IMR-90 (cell line): ENCODE measurements around the gene VAV3. TPM values are rescaled to one million over a fixed set of nuclear protein-coding genes. Genes with fewer than 3 reads are reported as not detected.

Experiments used
- ATAC-seq: fragments of 200-7000 bp; cut with Tn5 transposase; 2 replicates; pipeline ENCODE4 v1.9.1; 2020; ENCODE audit warnings: low read depth, mild to moderate bottlenecking, moderate library complexity
- BruUV-seq: library from RNA; stranded (reverse); fragments of 400-500 nt; replicated peaks from 2 replicates; lab custom pipeline; 2021; lab: Mats Ljungman, UMichigan
- CTCF ChIA-PET: fragments of 300-600 bp; formaldehyde crosslinking; extraction: SDS; loops from one replicate; lab custom pipeline; 2021; ENCODE audit warnings: antibody characterized with exemption; lab: Yijun Ruan, JAX
- POLR2A ChIA-PET: fragments of 300-600 bp; sonication (Branson Sonifier 250); formaldehyde crosslinking; loops from one replicate; lab custom pipeline; 2022; ENCODE audit warnings: antibody characterized with exemption; ENCODE audit not compliant: unreplicated experiment; lab: Charles Lee
- DNase-seq: peaks from one replicate; pipeline ENCODE4 v3.0.0; 2013
- H2AFZ ChIP-seq: replicated peaks from 2 replicates; pipeline ENCODE3; 2013; ENCODE audit warnings: low read length, mild to moderate bottlenecking; ENCODE audit not compliant: poor library complexity
- H2AK5ac ChIP-seq: 2 replicates; pipeline ENCODE4 v1.6.1; 2013; ENCODE audit warnings: low read depth, low read length, inconsistent platforms
- H2AK9ac ChIP-seq: replicated peaks from 2 replicates; pipeline ENCODE3; 2013; ENCODE audit warnings: mild to moderate bottlenecking, low read depth, low read length, moderate library complexity; ENCODE audit not compliant: poor library complexity
- H2BK120ac ChIP-seq: 2 replicates; pipeline ENCODE4 v1.6.1; 2013; ENCODE audit warnings: low read depth, low read length, inconsistent platforms
- H2BK15ac ChIP-seq: 3 replicates; pipeline ENCODE4 v1.6.1; 2013; ENCODE audit warnings: low read depth, low read length, inconsistent platforms
- H2BK20ac ChIP-seq: 2 replicates; pipeline ENCODE4 v1.6.1; 2013; ENCODE audit warnings: low read depth, mild to moderate bottlenecking, inconsistent platforms, low read length, moderate library complexity
- H2BK5ac ChIP-seq: 2 replicates; pipeline ENCODE4 v1.6.1; 2013; ENCODE audit warnings: mild to moderate bottlenecking, low read depth, low read length, inconsistent platforms; ENCODE audit not compliant: poor library complexity, severe bottlenecking
- H3K14ac ChIP-seq: replicated peaks from 2 replicates; pipeline ENCODE4 v1.6.1; 2013; ENCODE audit warnings: low read depth, low read length, inconsistent platforms
- H3K18ac ChIP-seq: 2 replicates; pipeline ENCODE4 v1.6.1; 2013; ENCODE audit warnings: low read depth, low read length, control low read depth
- H3K23ac ChIP-seq: 2 replicates; pipeline ENCODE4 v1.6.1; 2013; ENCODE audit warnings: low read depth, low read length, inconsistent platforms
- H3K27ac ChIP-seq: 2 replicates; pipeline ENCODE4 v1.5.1; 2013; ENCODE audit warnings: mild to moderate bottlenecking, control low read depth, low read length; ENCODE audit not compliant: insufficient read depth
- H3K27me3 ChIP-seq: 2 replicates; pipeline ENCODE4 v1.6.1; 2013; ENCODE audit warnings: low read length; ENCODE audit not compliant: control insufficient read depth, insufficient read depth
- H3K36me3 ChIP-seq: 2 replicates; pipeline ENCODE4 v1.6.1; 2013; ENCODE audit warnings: low read length, mixed read lengths; ENCODE audit not compliant: control insufficient read depth, insufficient read depth
- H3K4ac ChIP-seq: 2 replicates; pipeline ENCODE4 v1.6.1; 2013; ENCODE audit warnings: low read depth, low read length, inconsistent platforms
- H3K4me1 ChIP-seq: 2 replicates; pipeline ENCODE4 v1.6.1; 2013; ENCODE audit warnings: low read length, mixed read lengths; ENCODE audit not compliant: control insufficient read depth, insufficient read depth
- H3K4me2 ChIP-seq: 2 replicates; pipeline ENCODE4 v1.6.1; 2013; ENCODE audit warnings: low read depth, mild to moderate bottlenecking, control low read depth, low read length, moderate library complexity
- H3K4me3 ChIP-seq: 2 replicates; pipeline ENCODE4 v1.5.1; 2013; ENCODE audit warnings: low read depth, mild to moderate bottlenecking, control low read depth, low read length, moderate library complexity; ENCODE audit not compliant: insufficient read depth
- H3K56ac ChIP-seq: 2 replicates; pipeline ENCODE4 v1.6.1; 2013; ENCODE audit warnings: low read length, inconsistent platforms; ENCODE audit not compliant: insufficient read depth; ENCODE audit errors: extremely low read depth
- H3K79me1 ChIP-seq, 2 experiments: 2 replicates each; pipeline ENCODE4 v1.6.1; 2013; ENCODE audit warnings: low read length in 2 of 2, inconsistent platforms in 1 of 2, low read depth in 1 of 2
- H3K9ac ChIP-seq: 2 replicates; pipeline ENCODE4 v1.6.1; 2013; ENCODE audit warnings: low read depth, low read length, control low read depth
- H3K9me1 ChIP-seq: 2 replicates; pipeline ENCODE4 v1.6.1; 2013; ENCODE audit warnings: low read length, inconsistent platforms; ENCODE audit not compliant: insufficient read depth
- H3K9me3 ChIP-seq: 2 replicates; pipeline ENCODE4 v1.6.1; 2013; ENCODE audit warnings: low read length; ENCODE audit not compliant: control insufficient read depth, insufficient read depth
- H4K20me1 ChIP-seq: 2 replicates; pipeline ENCODE4 v1.6.1; 2013; ENCODE audit warnings: low read length, inconsistent platforms; ENCODE audit not compliant: insufficient read depth
- H4K5ac ChIP-seq: 2 replicates; pipeline ENCODE4 v1.6.1; 2013; ENCODE audit warnings: mild to moderate bottlenecking, low read depth, low read length, control low read depth
- H4K8ac ChIP-seq, 2 experiments: 2 replicates each; pipeline ENCODE4 v1.6.1; 2013; ENCODE audit warnings: low read depth in 2 of 2, low read length in 2 of 2, control low read depth in 1 of 2, inconsistent platforms in 1 of 2
- H4K91ac ChIP-seq: 2 replicates; pipeline ENCODE4 v1.6.1; 2013; ENCODE audit warnings: low read depth, low read length, inconsistent platforms; ENCODE audit not compliant: insufficient read depth
- FOS ChIP-seq: fragments of 150-350 bp; IDR thresholded peaks from 2 replicates; pipeline ENCODE4 v1.6.1; 2016; ENCODE audit warnings: low read depth, low read length
- WGBS, 2 experiments: methylation state at CpG; one replicate each; pipeline versions ENCODE4 v1.1.5 to v1.1.7; 2013; ENCODE audit warnings: missing lambda C conversion rate in 2 of 2; ENCODE audit not compliant: insufficient read length in 1 of 2; ENCODE audit errors: extremely low coverage in 2 of 2; 5-methylcytosine and 5-hydroxymethylcytosine counted together
- dilution Hi-C: fragments of 300-500 bp; cut with HindIII; formaldehyde crosslinking; loops from one replicate; pipeline ENCODE4 v1.14.3; 2018; ENCODE audit warnings: low sequenced_read_pairs; ENCODE audit not compliant: unreplicated experiment
- in situ Hi-C: fragments of 300-500 bp; cut with MboI; formaldehyde crosslinking; loops from 3 replicates; pipeline ENCODE4 v1.14.3; 2019; ENCODE audit warnings: low sequenced_read_pairs, inconsistent platforms, mixed read lengths
- intact Hi-C: fragments of 100-400 bp; cut with micrococcal nuclease; formaldehyde crosslinking; loops from 2 replicates; pipeline ENCODE4 v1.10.0; 2022
- polyA plus RNA-seq, 3 experiments: library from polyadenylated mRNA; depleted of rRNA; stranded (reverse); fragments of >200 nt; gene quantifications; 2 replicates each; pipeline ENCODE4 v1.2.3, GENCODE V29; 2012; ENCODE audit warnings: low replicate concordance in 1 of 3
- total RNA-seq: library from RNA; depleted of rRNA; stranded (reverse); fragments of >200 nt; gene quantifications from 2 replicates; pipeline ENCODE4 v1.2.3, GENCODE V29; 2012

Gene VAV3
- total and polyA plus RNA-seq, 2 of the 4 experiments (the other 2 are of a cell fraction), result 0.12 to 0.18 TPM

- intact Hi-C loops, result no loop called here
Measured at GRCh38 chr1:107976431-107976830, 11.5 kb upstream of the VAV3 start.

More at GRCh38 chr1:107976431-107976830, 11.5 kb upstream of the VAV3 start:
- H3K9me3 ChIP-seq, result no peaks in the 10 kb centered on the region
- ATAC-seq (no peak), DNase-seq (no peak)
- H3K9me1 ChIP-seq, result no peaks in the 10 kb centered on the region
- H3K4me1 ChIP-seq, result no peaks in the 10 kb centered on the region
- dilution Hi-C loops, result no loop called here
- H3K27me3 ChIP-seq, result no peaks in the 10 kb centered on the region; the same call in 1 of the 2 replicates
- H2BK20ac ChIP-seq, result no peak overlapping the region
- no peak overlapping the region for H2BK15ac ChIP-seq
- H2AK5ac ChIP-seq, result no peak overlapping the region
- H2BK5ac ChIP-seq, result no peak overlapping the region
- no peaks in the 10 kb centered on the region for H3K79me1 ChIP-seq
- H4K5ac ChIP-seq, result no peak overlapping the region
- no peak overlapping the region for H3K9ac ChIP-seq
- H3K27ac ChIP-seq, result no peak overlapping the region
- no peak overlapping the region for H3K4me2 ChIP-seq
- H2AK9ac ChIP-seq, result no peak overlapping the region
- H4K20me1 ChIP-seq, result no peaks in the 10 kb centered on the region
- POLR2A ChIA-PET, result no interaction called here
- in situ Hi-C loops, result no loop called here
- no peak overlapping the region for H3K23ac ChIP-seq
- H3K4me3 ChIP-seq, result no peak overlapping the region
- H3K18ac ChIP-seq, result no peak overlapping the region
- H2AFZ ChIP-seq, result no peak overlapping the region
- no peak overlapping the region for H4K8ac ChIP-seq
- H3K4ac ChIP-seq, result no peak overlapping the region
- no peaks in the 10 kb centered on the region for H3K36me3 ChIP-seq
- no peak overlapping the region for H4K91ac ChIP-seq
- no peak overlapping the region for H3K14ac ChIP-seq
- no TSS peak for BruUV-seq
- WGBS, 2 experiments, result no CpG with 5 or more reads among the region's 3 CpGs
- H3K56ac ChIP-seq, result no peak overlapping the region
- TF ChIP-seq FOS, result no peak
- CTCF ChIA-PET, result interaction anchor here (1.1 kb wide), 1 partner anchor 9 kb away, joined by 4 read pairs; no protein-coding TSS in a partner anchor
- H2BK120ac ChIP-seq, result no peak overlapping the region
